Uterus (tissue), 4 donors: ENCODE data around the gene VNN1. TPM values are rescaled to one million over a fixed set of nuclear protein-coding genes. Genes with fewer than 3 reads are reported as not detected.

ENCODE experiments used
- DNase-seq, 2 donors: peaks; one replicate each; pipeline ENCODE4 v3.0.0-alpha.2; 2019 to 2020
- H3K27ac ChIP-seq, 2 donors: fragments of 200-600 bp; sonication (generic); 1 replicate in 1 of 2; 2 replicates in 1 of 2; pipeline ENCODE4 v1.5.1; 2016 to 2018
- H3K27me3 ChIP-seq, 2 donors: fragments of 200-600 bp; sonication (generic); one replicate each; pipeline ENCODE4 v1.5.1; 2018 to 2019; ENCODE audit warnings: control low read depth in 1 of 2
- H3K36me3 ChIP-seq, 2 donors: fragments of 200-600 bp; sonication (generic); one replicate each; pipeline ENCODE4 v1.5.1; 2019; ENCODE audit warnings: control low read depth in 1 of 2
- H3K4me1 ChIP-seq, 2 donors: fragments of 200-600 bp; sonication (generic); one replicate each; pipeline ENCODE4 v1.5.1; 2018 to 2019; ENCODE audit warnings: control low read depth in 1 of 2
- H3K4me3 ChIP-seq, 2 donors: fragments of 200-600 bp; sonication (generic); 1 replicate in 1 of 2; 2 replicates in 1 of 2; pipeline ENCODE4 v1.5.1; 2018 to 2019; ENCODE audit warnings: mild to moderate bottlenecking in 1 of 2
- H3K9me3 ChIP-seq, 2 donors: fragments of 200-600 bp; sonication (generic); one replicate each; pipeline ENCODE4 v1.5.1; 2019; ENCODE audit warnings: control low read depth in 1 of 2
- POLR2A ChIP-seq, 2 donors: fragments of 450-650 bp; IDR thresholded peaks; one replicate each; pipeline ENCODE4 v1.6.1; 2016; ENCODE audit warnings: antibody characterized with exemption in 2 of 2, mild to moderate bottlenecking in 1 of 2, moderate library complexity in 1 of 2
- intact Hi-C: fragments of 100-400 bp; cut with DNase I; formaldehyde crosslinking; loops from one replicate; pipeline ENCODE4 v1.15.1; 2023; ENCODE audit warnings: low total_unique reads
- total RNA-seq, 4 donors: library from RNA; depleted of rRNA in 3 of 4; stranded (reverse); fragments of >200 nt in 3 of 4; gene quantifications; one replicate each; pipeline versions ENCODE4 v1.1.0 to v1.2.4, GENCODE V29; 2014 to 2023
- TF ChIP-seq, protein P1 (sequence below), 4 experiments: fragments of 200-600 bp in 2 of 4; fragments of 450-650 bp in 2 of 4; sonication (generic) in 2 of 4; IDR thresholded peaks; one replicate each; pipeline ENCODE4 v1.5.1; 2016 to 2019; ENCODE audit warnings: antibody characterized with exemption in 4 of 4, mild to moderate bottlenecking in 2 of 4, moderate library complexity in 1 of 4
- donor health status: DM: yes; HTN: yes; CAD: no.

Gene VNN1
- total RNA-seq, 4 donors from 2014 or later, result 0.64 to 2.9 (median 0.83) TPM; not detected in 1

- no peaks in the 10 kb centered on the region for H3K36me3 ChIP-seq
- TF ChIP-seq POLR2A (IDR thresholded peaks at IDR 0.05), result no peak
- TF ChIP-seq, protein P1, sequence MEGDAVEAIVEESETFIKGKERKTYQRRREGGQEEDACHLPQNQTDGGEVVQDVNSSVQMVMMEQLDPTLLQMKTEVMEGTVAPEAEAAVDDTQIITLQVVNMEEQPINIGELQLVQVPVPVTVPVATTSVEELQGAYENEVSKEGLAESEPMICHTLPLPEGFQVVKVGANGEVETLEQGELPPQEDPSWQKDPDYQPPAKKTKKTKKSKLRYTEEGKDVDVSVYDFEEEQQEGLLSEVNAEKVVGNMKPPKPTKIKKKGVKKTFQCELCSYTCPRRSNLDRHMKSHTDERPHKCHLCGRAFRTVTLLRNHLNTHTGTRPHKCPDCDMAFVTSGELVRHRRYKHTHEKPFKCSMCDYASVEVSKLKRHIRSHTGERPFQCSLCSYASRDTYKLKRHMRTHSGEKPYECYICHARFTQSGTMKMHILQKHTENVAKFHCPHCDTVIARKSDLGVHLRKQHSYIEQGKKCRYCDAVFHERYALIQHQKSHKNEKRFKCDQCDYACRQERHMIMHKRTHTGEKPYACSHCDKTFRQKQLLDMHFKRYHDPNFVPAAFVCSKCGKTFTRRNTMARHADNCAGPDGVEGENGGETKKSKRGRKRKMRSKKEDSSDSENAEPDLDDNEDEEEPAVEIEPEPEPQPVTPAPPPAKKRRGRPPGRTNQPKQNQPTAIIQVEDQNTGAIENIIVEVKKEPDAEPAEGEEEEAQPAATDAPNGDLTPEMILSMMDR (IDR thresholded peaks at IDR 0.05), result no peak
- intact Hi-C loops, result no loop called here
- no peak for DNase-seq
- H3K9me3 ChIP-seq, result no peaks in the 10 kb centered on the region
- no peak overlapping the region for H3K27ac ChIP-seq
- H3K4me1 ChIP-seq, result no peaks in the 10 kb centered on the region
- no peak overlapping the region for H3K4me3 ChIP-seq
- no peaks in the 10 kb centered on the region for H3K27me3 ChIP-seq
Measured at GRCh38 chr6:132675749-132676148, 38.1 kb downstream of the VNN1 start.

DNA sequence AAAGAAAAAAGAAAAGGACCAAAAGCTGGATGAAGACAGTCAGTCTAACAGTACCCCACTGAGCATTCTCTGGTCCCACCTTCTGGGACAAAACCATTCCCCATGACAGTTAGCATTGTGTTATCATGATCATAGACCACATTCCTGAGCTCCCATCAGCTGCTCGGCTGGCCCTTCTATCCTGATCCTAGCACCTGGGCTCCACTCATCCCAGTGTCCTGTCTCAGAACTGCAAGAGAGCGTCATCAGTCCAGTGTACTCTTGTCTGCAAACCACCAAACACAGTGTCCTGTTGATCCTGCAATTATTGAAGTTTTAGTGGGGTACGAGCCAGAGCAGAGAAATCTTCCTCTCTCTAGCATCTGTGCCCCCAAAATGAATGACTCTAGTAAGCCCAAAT, 38.9 kb downstream of the VNN1 start:
- TF ChIP-seq, protein P1 (IDR thresholded peaks at IDR 0.05), result no peak
- TF ChIP-seq POLR2A (IDR thresholded peaks at IDR 0.05), result no peak
- no peak for DNase-seq
- intact Hi-C loops, result no loop called here
- Histone ChIP-seq H3K27me3 (no peaks in the 10 kb centered on the region), H3K27ac (no peak overlapping the region), H3K4me3 (no peak overlapping the region), H3K4me1 (no peaks in the 10 kb centered on the region), H3K36me3 (no peaks in the 10 kb centered on the region), H3K9me3 (no peaks in the 10 kb centered on the region)

- Histone ChIP-seq H3K27me3 (no peaks in the 10 kb centered on the region), H3K36me3 (no peaks in the 10 kb centered on the region), H3K4me3 (no peak overlapping the region), H3K27ac (no peak overlapping the region), H3K4me1 (no peaks in the 10 kb centered on the region), H3K9me3 (no peaks in the 10 kb centered on the region)
- no peak for DNase-seq
- TF ChIP-seq, protein P1 (IDR thresholded peaks at IDR 0.05), result no peak
- TF ChIP-seq POLR2A (IDR thresholded peaks at IDR 0.05), result no peak
- intact Hi-C loops, result no loop called here
Measured at GRCh38 chr6:132673376-132674094, 40.3 kb downstream of the VNN1 start.

DNA sequence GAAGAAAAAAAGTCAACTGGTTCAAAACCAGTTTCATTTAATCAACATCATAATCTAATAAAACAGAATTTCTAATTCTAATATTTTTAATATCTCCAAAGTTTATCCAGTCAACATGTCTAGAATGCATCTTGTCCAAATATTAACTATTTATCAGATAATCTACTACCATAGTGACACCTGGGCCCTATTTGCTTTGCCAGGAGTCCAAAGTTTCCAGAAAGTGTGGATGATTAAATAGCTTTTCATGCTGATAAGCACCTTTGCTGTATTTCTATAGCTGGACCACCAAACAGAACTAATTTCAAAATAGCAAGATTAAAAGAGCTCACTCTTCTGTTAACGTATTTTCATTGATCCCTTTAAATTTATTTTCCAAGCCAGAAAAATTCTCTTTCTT, 42.6 kb downstream of the VNN1 start:
- Histone ChIP-seq H3K27me3 (no peaks in the 10 kb centered on the region), H3K4me3 (no peak overlapping the region), H3K36me3 (no peaks in the 10 kb centered on the region), H3K4me1 (no peaks in the 10 kb centered on the region), H3K9me3 (no peaks in the 10 kb centered on the region), H3K27ac (no peak overlapping the region)
- no peak for TF ChIP-seq POLR2A (IDR thresholded peaks at IDR 0.05)
- TF ChIP-seq, protein P1 (IDR thresholded peaks at IDR 0.05), result no peak
- DNase-seq, result no peak
- intact Hi-C loops, result no loop called here

GRCh38 chr6:132669690-132670291, 44.1 kb downstream of the VNN1 start:
- H3K27ac ChIP-seq, result no peak overlapping the region
- no peaks in the 10 kb centered on the region for H3K36me3 ChIP-seq
- H3K27me3 ChIP-seq, result no peaks in the 10 kb centered on the region
- no peak overlapping the region for H3K4me3 ChIP-seq
- intact Hi-C loops, result no loop called here
- no peaks in the 10 kb centered on the region for H3K4me1 ChIP-seq
- no peaks in the 10 kb centered on the region for H3K9me3 ChIP-seq
- DNase-seq, result no peak
- TF ChIP-seq, protein P1 (IDR thresholded peaks at IDR 0.05), result peak; percentile 25 to 48 (median 34)
- no peak for TF ChIP-seq POLR2A (IDR thresholded peaks at IDR 0.05)
